LNCAP (cell line): ENCODE measurements around the gene DPM2.

ENCODE experiments used
- TF ChIP-seq, protein P1 (sequence below): fragments of 450-650 bp; IDR thresholded peaks from 2 replicates; pipeline ENCODE4 v1.5.1; 2017; ENCODE audit warnings: mild to moderate bottlenecking

The DPM2 gene

DNA sequence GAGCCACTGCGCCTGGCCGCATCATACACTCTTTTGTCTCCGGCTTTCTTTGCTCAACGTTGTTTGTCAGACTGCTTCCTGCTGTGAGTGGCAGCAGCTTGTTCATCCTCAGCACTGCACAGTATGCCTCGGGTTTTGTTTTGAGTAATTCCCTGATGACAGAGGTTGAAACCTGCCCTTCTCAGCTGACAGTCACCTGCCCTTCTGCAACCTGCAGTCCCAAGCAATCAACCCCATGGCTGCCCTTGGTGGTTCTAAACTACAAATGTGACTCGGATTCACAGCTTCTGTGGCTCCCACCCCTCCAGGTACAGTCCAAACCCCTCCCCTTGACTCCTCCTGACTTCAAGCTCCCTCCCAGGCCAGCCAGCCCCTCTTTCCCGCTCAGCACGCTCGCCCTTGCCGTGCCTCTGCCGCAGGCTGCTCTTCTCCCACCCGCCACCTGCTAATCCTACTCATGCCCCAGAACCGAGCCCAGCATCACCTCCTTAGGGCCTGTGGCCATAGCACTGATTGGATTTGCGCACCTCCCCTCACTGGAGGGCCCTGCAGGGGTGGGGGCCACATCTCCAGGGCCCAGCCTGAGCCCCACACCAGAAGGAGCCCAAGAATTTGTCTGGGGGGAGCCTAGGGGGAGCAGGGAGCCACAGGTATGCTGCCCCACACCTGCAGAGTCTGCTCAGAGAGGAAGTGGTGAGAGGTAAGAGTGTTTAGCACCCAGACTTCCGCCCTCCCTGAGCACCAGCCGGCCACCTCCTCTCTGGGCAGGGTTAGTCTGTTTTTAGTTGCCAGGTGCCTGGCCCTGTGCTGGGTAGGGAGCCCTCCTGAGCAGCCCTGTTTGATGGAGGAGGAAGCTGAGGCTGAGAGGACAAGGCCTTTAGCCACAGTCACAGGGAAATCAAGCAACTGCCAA is 33.0 kb upstream of the DPM2 start:
- TF ChIP-seq, protein P1, sequence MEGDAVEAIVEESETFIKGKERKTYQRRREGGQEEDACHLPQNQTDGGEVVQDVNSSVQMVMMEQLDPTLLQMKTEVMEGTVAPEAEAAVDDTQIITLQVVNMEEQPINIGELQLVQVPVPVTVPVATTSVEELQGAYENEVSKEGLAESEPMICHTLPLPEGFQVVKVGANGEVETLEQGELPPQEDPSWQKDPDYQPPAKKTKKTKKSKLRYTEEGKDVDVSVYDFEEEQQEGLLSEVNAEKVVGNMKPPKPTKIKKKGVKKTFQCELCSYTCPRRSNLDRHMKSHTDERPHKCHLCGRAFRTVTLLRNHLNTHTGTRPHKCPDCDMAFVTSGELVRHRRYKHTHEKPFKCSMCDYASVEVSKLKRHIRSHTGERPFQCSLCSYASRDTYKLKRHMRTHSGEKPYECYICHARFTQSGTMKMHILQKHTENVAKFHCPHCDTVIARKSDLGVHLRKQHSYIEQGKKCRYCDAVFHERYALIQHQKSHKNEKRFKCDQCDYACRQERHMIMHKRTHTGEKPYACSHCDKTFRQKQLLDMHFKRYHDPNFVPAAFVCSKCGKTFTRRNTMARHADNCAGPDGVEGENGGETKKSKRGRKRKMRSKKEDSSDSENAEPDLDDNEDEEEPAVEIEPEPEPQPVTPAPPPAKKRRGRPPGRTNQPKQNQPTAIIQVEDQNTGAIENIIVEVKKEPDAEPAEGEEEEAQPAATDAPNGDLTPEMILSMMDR, result no peak

DNA sequence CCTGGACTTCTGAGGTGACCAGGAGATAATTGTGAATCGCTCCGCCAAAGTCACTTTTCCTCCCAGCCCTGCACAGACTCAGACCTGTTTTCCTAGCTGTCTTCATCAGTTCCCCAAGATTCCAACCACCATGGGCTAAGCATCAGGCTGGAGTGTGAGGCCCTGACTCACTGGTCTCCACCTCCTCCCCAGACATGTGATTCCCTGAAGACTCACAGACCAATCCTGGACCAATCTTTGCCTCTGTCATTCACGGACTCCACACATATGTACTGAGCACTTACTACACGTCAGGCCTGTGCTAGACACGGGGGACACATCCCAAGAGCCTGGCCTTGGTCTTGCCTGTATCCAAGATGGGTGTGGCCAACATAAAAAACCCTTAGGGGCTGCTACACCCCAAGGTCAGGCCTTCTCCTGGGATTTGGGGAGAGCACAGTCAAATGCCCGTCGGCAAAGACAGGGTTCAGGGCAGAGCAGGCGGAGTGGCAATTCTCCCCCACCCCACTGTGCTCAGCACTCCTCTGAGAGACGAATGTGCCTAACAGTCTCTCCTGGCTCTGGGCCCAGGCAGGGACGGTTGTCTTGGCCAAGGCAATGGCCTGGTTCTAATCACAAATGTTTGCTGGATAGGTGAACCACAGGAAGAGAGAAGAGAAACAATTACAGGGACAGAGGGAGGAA is 31.2 kb upstream of the DPM2 start:
- TF ChIP-seq, protein P1, result no peak

DNA sequence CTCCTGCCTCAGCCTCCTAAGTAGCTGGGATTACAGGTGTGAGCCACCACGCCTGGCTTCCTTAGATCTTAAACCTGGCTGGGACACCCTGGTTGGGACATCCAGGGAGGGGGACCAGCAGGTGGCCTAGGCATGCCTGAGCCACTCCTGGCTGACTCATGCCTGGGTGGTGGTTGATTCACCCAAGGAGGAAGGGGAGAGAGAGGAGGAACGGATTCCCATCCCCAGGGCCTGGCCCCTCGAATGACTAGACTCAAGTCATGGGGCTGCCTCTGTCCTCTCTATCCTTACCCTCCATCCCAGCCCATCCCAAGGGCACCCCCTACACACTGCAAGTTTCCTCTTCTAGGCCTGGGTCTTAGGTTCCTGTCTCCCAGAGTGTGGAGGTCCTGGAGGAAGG is 30.4 kb upstream of the DPM2 start:
- TF ChIP-seq, protein P1, result no peak

DNA sequence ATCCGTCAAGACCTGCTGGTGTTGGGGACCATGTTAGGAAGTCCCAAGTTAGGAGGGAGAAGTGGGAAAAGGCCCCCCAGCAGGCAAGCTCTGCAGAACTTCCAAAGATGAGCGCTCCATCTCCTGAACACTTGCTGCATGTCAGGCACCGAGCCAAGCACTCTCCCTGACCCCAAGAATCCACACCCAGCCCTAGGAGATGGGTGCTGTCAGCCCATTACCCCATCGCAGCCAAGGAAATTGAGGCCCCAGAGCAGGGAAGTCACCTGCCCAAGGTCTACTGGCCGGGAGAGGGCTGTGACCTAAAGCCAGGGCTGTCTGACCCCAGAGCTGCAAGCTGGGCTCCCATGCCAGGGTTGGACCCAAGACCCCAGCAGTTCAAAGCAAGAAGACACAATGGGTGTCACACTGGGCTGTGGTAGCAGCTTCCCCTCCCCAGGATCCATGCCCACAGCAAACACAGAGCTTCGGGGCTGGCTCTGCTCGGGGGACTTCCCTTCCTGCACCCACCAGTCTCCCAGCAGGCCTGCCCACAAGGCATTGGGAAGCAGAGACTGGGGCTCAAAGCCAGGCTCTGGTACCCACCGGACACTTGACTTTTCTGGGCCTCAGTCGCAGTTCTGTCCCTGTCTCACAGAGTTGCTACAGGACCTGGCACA is 29.6 kb upstream of the DPM2 start:
- TF ChIP-seq, protein P1, result no peak

DNA sequence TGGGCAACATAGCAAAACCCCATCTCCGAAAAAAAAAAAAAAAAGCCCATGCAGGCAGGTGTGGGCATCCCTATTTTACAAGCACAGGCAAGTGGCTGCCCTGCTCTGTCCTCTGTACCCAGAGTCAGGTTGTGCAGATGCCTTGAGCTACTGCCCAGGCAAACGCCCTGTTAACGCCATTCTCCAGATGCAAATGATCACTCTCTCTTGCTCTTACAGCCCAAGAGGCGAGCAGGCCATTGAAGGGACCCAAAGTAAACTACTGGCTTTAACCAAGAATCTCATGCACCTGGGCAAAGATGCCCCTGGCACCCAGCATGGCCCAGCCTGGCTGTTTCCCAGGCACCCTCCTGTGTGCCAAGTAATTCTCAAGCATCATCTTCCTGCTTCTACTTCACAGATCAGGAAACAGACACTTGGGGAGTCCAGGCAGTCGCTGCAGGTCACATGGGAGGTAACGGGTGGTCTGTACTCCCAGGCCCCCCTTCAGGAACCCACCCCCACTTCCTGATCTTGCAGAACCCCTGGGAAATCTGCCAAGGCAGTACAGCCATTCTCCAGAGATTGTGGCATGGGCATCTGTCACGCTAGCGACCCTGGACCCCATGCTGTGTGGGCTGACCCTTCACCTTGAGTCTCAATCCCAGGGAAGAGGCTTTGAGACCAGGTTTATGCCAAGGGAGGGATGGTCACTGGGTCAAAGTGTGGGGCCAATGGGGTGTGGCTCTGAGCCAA is 28.9 kb upstream of the DPM2 start:
- TF ChIP-seq, protein P1, result no peak

DNA sequence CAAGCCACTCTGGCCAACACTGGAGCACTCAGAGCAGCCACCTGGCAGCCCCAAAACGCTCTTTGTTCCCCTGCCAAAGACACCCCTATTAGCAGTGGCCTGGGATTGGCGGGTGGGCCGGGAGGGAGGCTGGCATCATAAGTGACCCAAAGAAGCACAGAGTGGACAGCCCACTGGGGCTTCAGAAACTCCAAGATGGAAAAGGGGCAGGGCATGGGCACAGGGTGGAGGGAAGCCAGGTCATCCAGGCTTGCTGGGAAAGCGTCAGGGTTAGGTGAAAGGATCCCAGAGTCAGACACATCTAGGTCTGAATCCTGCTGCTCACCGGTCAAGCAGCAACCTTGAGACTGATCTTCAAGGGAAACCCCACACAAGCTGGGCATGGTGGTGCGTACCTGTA is 28.3 kb upstream of the DPM2 start:
- TF ChIP-seq, protein P1, result no peak
